ENCODE measurements around the gene UBASH3A.

DNA sequence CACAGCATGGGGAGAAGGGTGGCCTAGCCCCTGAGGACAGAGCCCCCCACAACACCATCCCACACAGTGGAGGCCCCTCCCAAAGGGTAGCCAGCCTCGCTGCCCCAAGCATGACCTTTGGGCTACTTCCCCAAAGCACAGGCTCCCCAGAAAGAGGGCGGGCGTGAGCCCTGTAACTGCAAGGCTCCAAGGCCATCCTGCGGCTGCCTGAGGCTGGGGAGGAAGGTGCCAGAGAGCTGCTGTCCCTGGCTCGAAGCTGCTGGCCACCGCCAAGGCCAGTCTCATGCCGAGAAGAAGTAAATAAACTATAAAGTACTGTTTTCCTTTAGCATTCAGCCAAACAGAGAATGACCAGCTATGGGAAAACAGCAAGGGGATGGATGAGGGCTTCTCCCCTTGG lies 27.5 kb downstream of the UBASH3A start:
- TF ChIP-seq, protein P1, sequence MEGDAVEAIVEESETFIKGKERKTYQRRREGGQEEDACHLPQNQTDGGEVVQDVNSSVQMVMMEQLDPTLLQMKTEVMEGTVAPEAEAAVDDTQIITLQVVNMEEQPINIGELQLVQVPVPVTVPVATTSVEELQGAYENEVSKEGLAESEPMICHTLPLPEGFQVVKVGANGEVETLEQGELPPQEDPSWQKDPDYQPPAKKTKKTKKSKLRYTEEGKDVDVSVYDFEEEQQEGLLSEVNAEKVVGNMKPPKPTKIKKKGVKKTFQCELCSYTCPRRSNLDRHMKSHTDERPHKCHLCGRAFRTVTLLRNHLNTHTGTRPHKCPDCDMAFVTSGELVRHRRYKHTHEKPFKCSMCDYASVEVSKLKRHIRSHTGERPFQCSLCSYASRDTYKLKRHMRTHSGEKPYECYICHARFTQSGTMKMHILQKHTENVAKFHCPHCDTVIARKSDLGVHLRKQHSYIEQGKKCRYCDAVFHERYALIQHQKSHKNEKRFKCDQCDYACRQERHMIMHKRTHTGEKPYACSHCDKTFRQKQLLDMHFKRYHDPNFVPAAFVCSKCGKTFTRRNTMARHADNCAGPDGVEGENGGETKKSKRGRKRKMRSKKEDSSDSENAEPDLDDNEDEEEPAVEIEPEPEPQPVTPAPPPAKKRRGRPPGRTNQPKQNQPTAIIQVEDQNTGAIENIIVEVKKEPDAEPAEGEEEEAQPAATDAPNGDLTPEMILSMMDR (IDR thresholded peaks at IDR 0.05) = no peak
- no peak for TF ChIP-seq EZH2 (IDR thresholded peaks at IDR 0.05)
